ENCODE results near the gene HDC.

GRCh38 chr15:50252556-50252955 is 13.0 kb downstream of the HDC start:
- TF ChIP-seq SPI1 (IDR thresholded peaks at IDR 0.05; ENCODE audit: low read depth, low read length) (no peak), POLR2A (IDR thresholded peaks at IDR 0.05; ENCODE audit: low read depth, low read length) (no peak), POLR2AphosphoS5 (IDR thresholded peaks at IDR 0.05; ENCODE audit: low read depth, low read length) (no peak), TAF1 (IDR thresholded peaks at IDR 0.05; ENCODE audit: low read depth, low read length) (no peak), POU2F2 (IDR thresholded peaks at IDR 0.05; ENCODE audit: low read depth, low read length) (no peak)

Data from GM12891 (cell line).